WERI-Rb-1 (cell line): ENCODE results near the gene MRC1.

Source experiments
- DNase-seq: peaks from one replicate; pipeline ENCODE4 v3.0.0-alpha.2; 2020
- H3K27ac ChIP-seq: fragments of 250-450 bp; sonication (Bioruptor Pico); 2 replicates; pipeline ENCODE4 v1.5.1; 2020; ENCODE audit warnings: mild to moderate bottlenecking, moderate library complexity
- H3K27me3 ChIP-seq: fragments of 250-450 bp; sonication (Bioruptor Pico); 2 replicates; pipeline ENCODE4 v1.5.1; 2021; ENCODE audit warnings: mild to moderate bottlenecking, low read depth, moderate library complexity; ENCODE audit not compliant: insufficient read depth, severe bottlenecking
- H3K36me3 ChIP-seq: fragments of 250-450 bp; sonication (Bioruptor Pico); 2 replicates; pipeline ENCODE4 v1.5.1; 2020; ENCODE audit warnings: mild to moderate bottlenecking, moderate library complexity
- H3K4me3 ChIP-seq: 2 replicates; pipeline ENCODE4 v1.5.1; 2011; ENCODE audit warnings: low read depth, mild to moderate bottlenecking, control low read depth, low read length
- H3K9me3 ChIP-seq: fragments of 250-450 bp; sonication (Bioruptor Pico); 2 replicates; pipeline ENCODE4 v1.5.1; 2021; ENCODE audit warnings: mild to moderate bottlenecking, moderate library complexity; ENCODE audit not compliant: severe bottlenecking
- CTCF ChIP-seq: IDR thresholded peaks from 2 replicates; pipeline ENCODE4 v1.5.1; 2011; ENCODE audit warnings: low read depth, mild to moderate bottlenecking, control low read depth, inconsistent platforms, low read length

MRC1 gene

GRCh38 chr10:17789396-17789795 lies 19.8 kb upstream of the MRC1 start:
- Histone ChIP-seq H3K9me3 (no peaks in the 10 kb centered on the region), H3K4me3 (no peak overlapping the region), H3K36me3 (no peaks in the 10 kb centered on the region), H3K27ac (no peak overlapping the region), H3K27me3 (no peaks in the 10 kb centered on the region)
- no peak for DNase-seq
- no peak for TF ChIP-seq CTCF

- no peak overlapping the region for H3K4me3 ChIP-seq
- no peaks in the 10 kb centered on the region for H3K27me3 ChIP-seq
- no peak for TF ChIP-seq CTCF
- no peak for DNase-seq
- no peaks in the 10 kb centered on the region for H3K36me3 ChIP-seq
- H3K9me3 ChIP-seq = no peaks in the 10 kb centered on the region
- no peak overlapping the region for H3K27ac ChIP-seq
These were observed 18.5 kb upstream of the MRC1 start for GRCh38 chr10:17790651-17791050.

- no peak for DNase-seq
- TF ChIP-seq CTCF = no peak
- H3K27ac ChIP-seq = no peak overlapping the region
These were observed 16.2 kb upstream of the MRC1 start for GRCh38 chr10:17792991-17793390.

GRCh38 chr10:17793823-17794644 lies 15.1 kb upstream of the MRC1 start:
- no peak for DNase-seq
- Histone ChIP-seq H3K9me3 (no peaks in the 10 kb centered on the region), H3K4me3 (no peak overlapping the region), H3K27me3 (no peaks in the 10 kb centered on the region), H3K36me3 (no peaks in the 10 kb centered on the region), H3K27ac (no peak overlapping the region)
- no peak for TF ChIP-seq CTCF

More at GRCh38 chr10:17792991-17793390, 16.2 kb upstream of the MRC1 start:
- Histone ChIP-seq H3K9me3 (no peaks in the 10 kb centered on the region), H3K4me3 (no peak overlapping the region), H3K36me3 (no peaks in the 10 kb centered on the region), H3K27me3 (no peaks in the 10 kb centered on the region)

- Histone ChIP-seq H3K27ac (no peak overlapping the region), H3K4me3 (no peak overlapping the region), H3K36me3 (no peaks in the 10 kb centered on the region), H3K9me3 (no peaks in the 10 kb centered on the region), H3K27me3 (no peaks in the 10 kb centered on the region)
- DNase-seq = no peak
- TF ChIP-seq CTCF = no peak
These were observed 14.1 kb upstream of the MRC1 start for GRCh38 chr10:17795083-17795482.
